H1 (cell line): Measurements from ENCODE around the gene JUP. TPM values are rescaled to one million over a fixed set of nuclear protein-coding genes. Genes with fewer than 3 reads are reported as not detected.

Experiments used
- CTCF ChIA-PET: fragments of 300-600 bp; sonication (Branson Sonifier 250); formaldehyde crosslinking; loops from one replicate; lab custom pipeline; 2021; ENCODE audit not compliant: partially characterized antibody; lab: Charles Lee
- POLR2A ChIA-PET: fragments of 300-600 bp; sonication (Branson Sonifier 250); formaldehyde crosslinking; loops from one replicate; lab custom pipeline; 2021; ENCODE audit warnings: inconsistent platforms; ENCODE audit not compliant: partially characterized antibody; lab: Charles Lee
- DNase-seq, 2 experiments: peaks; one replicate each; pipeline versions ENCODE4 v3.0.0 to v3.0.0-alpha.2; 2010 to 2022; ENCODE audit warnings: low spot score in 2 of 2, low read depth in 1 of 2, mixed read lengths in 1 of 2
- FAIRE-seq: peaks from 2 replicates; lab custom pipeline; 2011; peaks lifted over from hg19 to GRCh38; lab: Jason Lieb, UNC
- H2AFZ ChIP-seq: 2 replicates; pipeline ENCODE4 v1.8.1; 2012; ENCODE audit warnings: low read length, inconsistent platforms
- H2AK5ac ChIP-seq: 2 replicates; pipeline ENCODE4 v1.6.1; 2013; ENCODE audit warnings: low read depth, low read length
- H2BK120ac ChIP-seq: replicated peaks from 2 replicates; pipeline ENCODE3; 2013; ENCODE audit warnings: low read depth, low read length, inconsistent platforms
- H2BK12ac ChIP-seq: 2 replicates; pipeline ENCODE4 v1.6.1; 2013; ENCODE audit warnings: low read depth, low read length
- H2BK15ac ChIP-seq: 2 replicates; pipeline ENCODE4 v1.6.1; 2013; ENCODE audit warnings: low read length
- H2BK20ac ChIP-seq: 2 replicates; pipeline ENCODE4 v1.6.1; 2013; ENCODE audit warnings: low read length
- H2BK5ac ChIP-seq: 2 replicates; pipeline ENCODE4 v1.6.1; 2013; ENCODE audit warnings: low read depth, low read length
- H3K14ac ChIP-seq: 2 replicates; pipeline ENCODE4 v1.6.1; 2013; ENCODE audit warnings: inconsistent platforms; ENCODE audit not compliant: insufficient read length
- H3K18ac ChIP-seq: 2 replicates; pipeline ENCODE4 v1.6.1; 2013; ENCODE audit warnings: low read length; ENCODE audit errors: extremely low read depth
- H3K23ac ChIP-seq: 2 replicates; pipeline ENCODE4 v1.6.1; 2013; ENCODE audit warnings: inconsistent platforms; ENCODE audit not compliant: insufficient read length
- H3K23me2 ChIP-seq: 2 replicates; pipeline ENCODE4 v1.6.1; 2013; ENCODE audit warnings: low read depth, low read length
- H3K27ac ChIP-seq: 2 replicates; pipeline ENCODE4 v1.6.1; 2011; ENCODE audit warnings: low read depth, low read length, inconsistent platforms
- H3K27me3 ChIP-seq, 4 experiments: replicated peaks in 1 of 4; 1 replicate in 1 of 4; 2 replicates in 3 of 4; pipeline versions ENCODE4 v1.6.1 to v1.8.1; 2011 to 2013; ENCODE audit warnings: low read length in 3 of 4, mild to moderate bottlenecking in 3 of 4, inconsistent platforms in 2 of 4, mixed read lengths in 2 of 4, moderate library complexity in 1 of 4; ENCODE audit not compliant: control insufficient read depth in 3 of 4, insufficient read depth in 3 of 4; ENCODE audit errors: extremely low read depth in 1 of 4
- H3K36me3 ChIP-seq, 4 experiments: 2 replicates each; pipeline versions ENCODE4 v1.6.1 to v1.8.1; 2011 to 2013; ENCODE audit warnings: mild to moderate bottlenecking in 4 of 4, low read length in 3 of 4, moderate library complexity in 2 of 4, control low read depth in 1 of 4, inconsistent platforms in 1 of 4; ENCODE audit not compliant: insufficient read depth in 4 of 4, control insufficient read depth in 2 of 4
- H3K4ac ChIP-seq: replicated peaks from 2 replicates; pipeline ENCODE3; 2013; ENCODE audit warnings: low read length, low read depth, mixed read lengths, inconsistent platforms; ENCODE audit not compliant: insufficient read length
- H3K4me1 ChIP-seq, 4 experiments: replicated peaks in 1 of 4; 1 replicate in 1 of 4; 2 replicates in 3 of 4; pipeline versions ENCODE4 v1.6.1 to v1.8.1; 2011 to 2013; ENCODE audit warnings: low read length in 3 of 4, inconsistent platforms in 2 of 4, mixed read lengths in 1 of 4; ENCODE audit not compliant: insufficient read depth in 4 of 4, control insufficient read depth in 3 of 4
- H3K4me2 ChIP-seq, 2 experiments: 2 replicates each; pipeline versions ENCODE4 v1.6.1 to v1.8.1; 2011 to 2013; ENCODE audit warnings: low read depth in 2 of 2, low read length in 2 of 2, control low read depth in 1 of 2, inconsistent platforms in 1 of 2, mild to moderate bottlenecking in 1 of 2; ENCODE audit not compliant: insufficient read depth in 1 of 2
- H3K4me3 ChIP-seq, 4 experiments: fragments of 200-600, 300-600 bp in 1 of 4; sonication (generic), shearing (Covaris generic), sonication (Bioruptor Twin) in 1 of 4; 2 replicates each; pipeline versions ENCODE4 v1.5.1 to v1.8.1; 2011 to 2016; ENCODE audit warnings: low read length in 4 of 4, low read depth in 3 of 4, control low read depth in 2 of 4, inconsistent platforms in 2 of 4, mild to moderate bottlenecking in 2 of 4, mixed read lengths in 1 of 4, moderate library complexity in 1 of 4; ENCODE audit not compliant: insufficient read depth in 2 of 4; ENCODE audit errors: extremely low read depth in 1 of 4
- H3K56ac ChIP-seq: replicated peaks from 2 replicates; pipeline ENCODE3; 2013; ENCODE audit warnings: low read depth, mild to moderate bottlenecking, mixed read lengths, low read length, inconsistent platforms; ENCODE audit not compliant: insufficient read length
- H3K79me1 ChIP-seq: 2 replicates; pipeline ENCODE4 v1.6.1; 2013; ENCODE audit warnings: low read depth, low read length, control low read depth
- H3K79me2 ChIP-seq, 2 experiments: 2 replicates each; pipeline versions ENCODE4 v1.6.1 to v1.8.1; 2012 to 2013; ENCODE audit warnings: low read length in 2 of 2, mild to moderate bottlenecking in 2 of 2, inconsistent platforms in 1 of 2; ENCODE audit not compliant: insufficient read depth in 2 of 2, control insufficient read depth in 1 of 2
- H3K9ac ChIP-seq, 4 experiments: replicated peaks in 1 of 4; 1 replicate in 1 of 4; 2 replicates in 3 of 4; pipeline versions ENCODE4 v1.6.1 to v1.8.1; 2011 to 2013; ENCODE audit warnings: low read depth in 3 of 4, low read length in 3 of 4, control low read depth in 2 of 4, mild to moderate bottlenecking in 2 of 4, moderate library complexity in 2 of 4, inconsistent platforms in 1 of 4; ENCODE audit errors: extremely low read depth in 1 of 4
- H3K9me3 ChIP-seq, 2 experiments: 2 replicates each; pipeline versions ENCODE4 v1.6.1 to v1.8.1; 2012 to 2013; ENCODE audit warnings: mild to moderate bottlenecking in 2 of 2, moderate library complexity in 2 of 2, control low read depth in 1 of 2, inconsistent platforms in 1 of 2, low read depth in 1 of 2, low read length in 1 of 2, mixed read lengths in 1 of 2; ENCODE audit not compliant: insufficient read depth in 2 of 2
- H4K20me1 ChIP-seq, 2 experiments: replicated peaks in 1 of 2; 2 replicates each; pipeline versions ENCODE3 to v1.8.1; 2011 to 2013; ENCODE audit warnings: inconsistent platforms in 2 of 2, low read length in 2 of 2, mild to moderate bottlenecking in 1 of 2; ENCODE audit not compliant: insufficient read depth in 2 of 2, control insufficient read depth in 1 of 2
- H4K5ac ChIP-seq: 2 replicates; pipeline ENCODE4 v1.6.1; 2013; ENCODE audit warnings: low read length, low read depth, mixed read lengths, inconsistent platforms; ENCODE audit not compliant: insufficient read length
- H4K8ac ChIP-seq: 2 replicates; pipeline ENCODE4 v1.8.0; 2013; ENCODE audit warnings: mild to moderate bottlenecking, moderate library complexity, low read length, inconsistent platforms; ENCODE audit not compliant: insufficient read depth; ENCODE audit errors: extremely low read depth
- H4K91ac ChIP-seq: replicated peaks from 2 replicates; pipeline ENCODE3; 2013; ENCODE audit warnings: low read length, mixed read lengths, inconsistent platforms; ENCODE audit not compliant: insufficient read length
- CBX5 ChIP-seq: fragments of 300-800, 300-1000 bp; sonication (generic); IDR thresholded peaks from 2 replicates; pipeline ENCODE4 v1.7.1; 2016; ENCODE audit warnings: antibody characterized with exemption, low read length, low read depth
- FOSL1 ChIP-seq: IDR thresholded peaks from 2 replicates; pipeline ENCODE4 v1.6.1; 2011; ENCODE audit warnings: mild to moderate bottlenecking, low read depth, low read length, moderate library complexity; ENCODE audit not compliant: insufficient read depth
- JUN ChIP-seq: IDR thresholded peaks from 2 replicates; pipeline ENCODE4 v1.6.1; 2011; ENCODE audit warnings: low read depth, mild to moderate bottlenecking, improper control_type of control experiment, low read length
- KDM4A ChIP-seq: IDR thresholded peaks from one replicate; pipeline ENCODE4 v1.7.1; 2012; ENCODE audit warnings: low read depth, mild to moderate bottlenecking, moderate library complexity, low read length, inconsistent platforms; ENCODE audit not compliant: severe bottlenecking
- RFX5 ChIP-seq: IDR thresholded peaks from 2 replicates; pipeline ENCODE4 v1.6.1; 2011; ENCODE audit warnings: low read depth, low read length, improper control_type of control experiment, borderline replicate concordance
- RNF2 ChIP-seq: fragments of 200-900, 300-1000 bp; sonication (generic); IDR thresholded peaks from 2 replicates; pipeline ENCODE4 v1.7.1; 2016; ENCODE audit warnings: borderline replicate concordance, low read depth, mild to moderate bottlenecking, antibody characterized with exemption, low read length; ENCODE audit not compliant: poor library complexity, severe bottlenecking; ENCODE audit errors: missing control alignments
- SIN3A ChIP-seq, 2 experiments: IDR thresholded peaks in 1 of 2; conservative IDR thresholded peaks in 1 of 2; 2 replicates each; pipeline ENCODE4 v1.6.1; 2011 to 2012; ENCODE audit warnings: low read length in 2 of 2, improper control_type of control experiment in 1 of 2, low read depth in 1 of 2, mild to moderate bottlenecking in 1 of 2
- TBP ChIP-seq: IDR thresholded peaks from 2 replicates; pipeline ENCODE4 v1.6.1; 2011; ENCODE audit warnings: low read depth, low read length, improper control_type of control experiment
- WGBS, 2 experiments: shearing (Covaris generic) in 1 of 2; methylation state at CpG; one replicate each; pipeline versions ENCODE4 v1.1.6 to v1.1.7; 2013 to 2015; ENCODE audit warnings: low lambda C conversion rate in 2 of 2, mixed read lengths in 2 of 2, inconsistent platforms in 1 of 2, low coverage in 1 of 2, missing lambda C conversion rate in 1 of 2; ENCODE audit not compliant: insufficient replicate concordance in 2 of 2, insufficient coverage in 1 of 2, insufficient read length in 1 of 2; ENCODE audit errors: extremely low coverage in 1 of 2, missing lambda C conversion rate in 1 of 2; 5-methylcytosine and 5-hydroxymethylcytosine counted together
- polyA plus RNA-seq, 7 experiments: library from polyadenylated mRNA; depleted of rRNA in 3 of 7; stranded (reverse) in 5 of 7; unstranded in 2 of 7; fragments of >200 nt in 5 of 7; fragments of 200-250 nt in 2 of 7; gene quantifications; 1 replicate in 5 of 7; 2 replicates in 1 of 7; 4 replicates in 1 of 7; pipeline versions ENCODE4 v1.2.1 to v1.2.3, GENCODE V29; 2011 to 2013; ENCODE audit warnings: missing spikeins in 2 of 7, mixed read lengths in 2 of 7
- total RNA-seq: library from RNA; stranded (reverse); fragmentation: NEBNext Ultra II Directional; extraction: Animal tissue kit (Norgen Biotek cat#: 25700); gene quantifications from 2 replicates; pipeline ENCODE4 v1.2.1, GENCODE V29; 2021

JUP gene
- total and polyA plus RNA-seq, 2 of the 8 experiments (the other 6 are each of a cell fraction or from before 2014, with no cell fraction given): 62.8 to 102 TPM

- H3K36me3 ChIP-seq: peaks cover 6 to 46% (median 10%) of the 10 kb centered on the region in 4 experiments; a peak in 6 of 8 replicates
- H3K18ac ChIP-seq: no peak overlapping the region
- DNase-seq (no peak), FAIRE-seq (no peak)
- CTCF ChIA-PET: interaction anchor here (1.3 to 4.1 kb wide), 2 partner anchors 10 to 36 kb away, joined by 4 to 16 read pairs; partner anchors contain the start of genes FKBP10, JUP and P3H4
- H3K14ac ChIP-seq: no peak overlapping the region
- no peak overlapping the region for H3K23ac ChIP-seq
- peaks cover 0 to 2% of the 10 kb centered on the region in 2 experiments; a peak in 1 of 4 replicates for H3K79me2 ChIP-seq
- peaks cover 1 to 8% of the 10 kb centered on the region in 2 experiments for H4K20me1 ChIP-seq
- no peak overlapping the region for H2BK5ac ChIP-seq
- H2AFZ ChIP-seq: no peak overlapping the region
- no peak overlapping the region for H4K5ac ChIP-seq
- no peak overlapping the region for H3K4me3 ChIP-seq
- no peak overlapping the region for H3K4ac ChIP-seq
- no peak overlapping the region for H2BK15ac ChIP-seq
- POLR2A ChIA-PET: interaction anchor here (0.8 to 5.6 kb wide), 8 partner anchors 10 to 87 kb away, joined by 3 to 40 read pairs (median 4); partner anchors contain the start of genes FKBP10, HAP1, KLHL11 and P3H4
- no peak overlapping the region for H3K56ac ChIP-seq
- WGBS, 2 experiments: 87% methylated on average over 7 of the region's 14 CpGs; no CpG with 5 or more reads in 1 of the 2 experiments
- H4K8ac ChIP-seq: no peak overlapping the region
- H3K4me2 ChIP-seq: no peak overlapping the region
- H2BK12ac ChIP-seq: no peak overlapping the region
- H3K27me3 ChIP-seq: no peaks in the 10 kb centered on the region
- H3K23me2 ChIP-seq: no peaks in the 10 kb centered on the region; the same call in 1 of the 2 replicates
- H2BK120ac ChIP-seq: no peak overlapping the region
- no peak overlapping the region for H2BK20ac ChIP-seq
- H3K9ac ChIP-seq: no peak overlapping the region
- H4K91ac ChIP-seq: no peak overlapping the region
- H3K4me1 ChIP-seq: peaks cover 0 to 20% (median 13%) of the 10 kb centered on the region in 4 experiments; a peak in 6 of 7 replicates
- H2AK5ac ChIP-seq: no peak overlapping the region
- no peaks in the 10 kb centered on the region for H3K9me3 ChIP-seq
- TF ChIP-seq FOSL1 (no peak), SIN3A (conservative IDR thresholded peaks at IDR 0.05 in 1 of 2, IDR thresholded peaks at IDR 0.05 in 1 of 2; ENCODE audit: low read depth in 1 of 2, low read length in 2 of 2) (no peak), TBP (no peak), RFX5 (no peak), JUN (no peak), KDM4A (no peak), CBX5 (no peak), RNF2 (no peak)
- H3K79me1 ChIP-seq: peaks cover 2% of the 10 kb centered on the region; the same call in 1 of the 2 replicates
- H3K27ac ChIP-seq: no peak overlapping the region; the same call in 1 of the 2 replicates
These were observed 35.3 kb upstream of the JUP start for GRCh38 chr17:41821776-41822175.
